GM10248 (cell line): Measurements from ENCODE around the gene SCLY.

Experiments used
- CTCF ChIA-PET: fragments of 300-600 bp; sonication (Branson Sonifier 250); formaldehyde crosslinking; extraction: SDS; loops from one replicate; lab custom pipeline; 2021; ENCODE audit warnings: antibody characterized with exemption; lab: Yijun Ruan, JAX
- POLR2A ChIA-PET: fragments of 350-650 bp; sonication (Branson Sonifier 250); formaldehyde crosslinking; extraction: SDS; loops from one replicate; lab custom pipeline; 2020; ENCODE audit warnings: antibody characterized with exemption; lab: Yijun Ruan, JAX
- DNase-seq: peaks from one replicate; pipeline ENCODE4 v3.0.0; 2012; ENCODE audit errors: extremely low spot score
- CTCF ChIP-seq: IDR thresholded peaks from 2 replicates; pipeline ENCODE4 v1.5.1; 2012; ENCODE audit warnings: mild to moderate bottlenecking, low read depth; ENCODE audit errors: extremely low read depth, missing control alignments, control extremely low read depth

The SCLY gene

DNA sequence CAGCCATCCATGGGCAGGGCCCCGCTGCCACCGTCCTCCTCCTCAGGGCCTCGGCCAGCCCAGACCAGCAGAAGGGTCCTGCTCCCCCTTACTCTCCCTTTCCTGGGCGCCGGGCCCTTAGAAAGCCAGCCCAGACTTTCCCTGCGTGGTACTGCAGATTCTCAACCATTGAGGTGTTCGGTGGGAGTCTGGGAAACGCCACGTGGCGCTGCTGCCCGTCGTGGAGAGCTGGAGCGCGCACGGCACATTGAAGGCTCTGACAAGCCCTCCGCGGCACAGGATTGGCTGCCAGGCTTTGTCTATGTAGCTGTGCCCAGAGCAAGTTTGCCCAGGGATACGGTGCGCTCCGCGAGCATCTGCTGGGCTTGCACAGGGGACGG, 67.2 kb downstream of the SCLY start:
- TF ChIP-seq CTCF = no peak
- no peak for DNase-seq
- POLR2A ChIA-PET = no interaction called here
- CTCF ChIA-PET = interaction anchor here (1.0 to 1.1 kb wide), 2 partner anchors 11 to 13 kb away, joined by 3 to 5 read pairs; no protein-coding TSS in a partner anchor

DNA sequence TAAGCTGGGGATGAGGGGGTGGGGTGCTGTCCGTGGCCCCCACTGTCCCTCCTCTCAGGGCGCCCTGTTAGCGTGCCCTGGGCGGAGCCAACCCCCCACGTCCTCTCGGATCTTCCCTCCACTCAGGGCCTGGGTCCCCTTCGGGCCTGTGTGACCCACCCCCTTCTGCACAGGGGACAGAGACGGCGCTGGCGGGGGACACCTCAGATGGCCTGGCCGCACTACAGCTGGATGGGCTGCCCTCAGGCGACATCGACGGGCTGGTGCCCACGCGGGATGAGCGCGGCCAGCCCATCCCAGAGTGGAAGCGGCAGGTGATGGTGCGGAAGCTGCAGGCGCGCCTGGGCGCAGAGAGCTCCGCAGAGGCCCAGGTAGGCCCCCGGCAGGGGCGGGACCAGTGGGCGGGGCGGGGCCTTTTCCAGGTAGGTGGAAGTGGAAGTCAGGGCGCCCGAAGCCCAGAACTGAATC, 67.8 kb downstream of the SCLY start:
- ChIA-PET POLR2A (no interaction called here), CTCF (interaction anchor here (1.0 to 1.1 kb wide), 2 partner anchors 11 to 13 kb away, joined by 3 to 5 read pairs; no protein-coding TSS in a partner anchor)
- DNase-seq = no peak
- no peak for TF ChIP-seq CTCF

- no peak for TF ChIP-seq CTCF
- DNase-seq = no peak
- POLR2A ChIA-PET = no interaction called here
- CTCF ChIA-PET = interaction anchor here (1.1 to 1.3 kb wide), 2 partner anchors 9 to 14 kb away, joined by 5 read pairs; partner anchors contain the start of gene KLHL30
Observed at GRCh38 chr2:238129166-238130010, 68.6 kb downstream of the SCLY start.

DNA sequence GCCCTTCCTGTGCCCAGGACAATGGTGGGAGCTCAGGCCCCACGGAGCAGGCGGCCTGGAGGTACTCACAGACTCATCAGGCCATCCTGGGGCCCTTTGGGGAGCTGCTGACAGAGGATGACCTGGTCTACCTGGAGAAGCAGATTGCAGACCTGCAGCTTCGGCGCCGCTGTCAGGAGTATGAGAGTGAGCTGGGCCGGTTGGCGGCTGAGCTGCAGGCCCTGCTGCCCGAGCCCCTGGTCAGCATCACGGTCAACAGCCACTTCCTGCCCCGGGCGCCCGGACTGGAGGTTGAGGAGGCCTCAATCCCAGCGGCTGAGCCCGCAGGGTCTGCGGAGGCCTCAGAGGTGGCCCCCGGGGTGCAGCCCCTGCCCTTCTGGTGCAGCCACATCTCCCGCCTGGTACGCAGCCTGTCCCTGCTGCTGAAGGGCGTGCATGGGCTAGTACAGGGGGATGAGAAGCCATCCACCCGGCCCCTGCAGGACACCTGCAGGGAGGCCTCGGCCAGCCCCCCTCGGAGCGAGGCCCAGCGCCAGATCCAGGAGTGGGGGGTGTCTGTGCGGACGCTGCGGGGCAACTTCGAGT, 69.4 kb downstream of the SCLY start:
- CTCF ChIA-PET = interaction anchor here (1.3 kb wide), 1 partner anchor 8 kb away, joined by 5 read pairs; the partner anchor contains the start of gene KLHL30
- TF ChIP-seq CTCF = no peak
- no peak for DNase-seq
- POLR2A ChIA-PET = interaction anchor here (0.5 kb wide), 1 partner anchor 335 kb away, joined by 3 read pairs; no protein-coding TSS in a partner anchor

DNA sequence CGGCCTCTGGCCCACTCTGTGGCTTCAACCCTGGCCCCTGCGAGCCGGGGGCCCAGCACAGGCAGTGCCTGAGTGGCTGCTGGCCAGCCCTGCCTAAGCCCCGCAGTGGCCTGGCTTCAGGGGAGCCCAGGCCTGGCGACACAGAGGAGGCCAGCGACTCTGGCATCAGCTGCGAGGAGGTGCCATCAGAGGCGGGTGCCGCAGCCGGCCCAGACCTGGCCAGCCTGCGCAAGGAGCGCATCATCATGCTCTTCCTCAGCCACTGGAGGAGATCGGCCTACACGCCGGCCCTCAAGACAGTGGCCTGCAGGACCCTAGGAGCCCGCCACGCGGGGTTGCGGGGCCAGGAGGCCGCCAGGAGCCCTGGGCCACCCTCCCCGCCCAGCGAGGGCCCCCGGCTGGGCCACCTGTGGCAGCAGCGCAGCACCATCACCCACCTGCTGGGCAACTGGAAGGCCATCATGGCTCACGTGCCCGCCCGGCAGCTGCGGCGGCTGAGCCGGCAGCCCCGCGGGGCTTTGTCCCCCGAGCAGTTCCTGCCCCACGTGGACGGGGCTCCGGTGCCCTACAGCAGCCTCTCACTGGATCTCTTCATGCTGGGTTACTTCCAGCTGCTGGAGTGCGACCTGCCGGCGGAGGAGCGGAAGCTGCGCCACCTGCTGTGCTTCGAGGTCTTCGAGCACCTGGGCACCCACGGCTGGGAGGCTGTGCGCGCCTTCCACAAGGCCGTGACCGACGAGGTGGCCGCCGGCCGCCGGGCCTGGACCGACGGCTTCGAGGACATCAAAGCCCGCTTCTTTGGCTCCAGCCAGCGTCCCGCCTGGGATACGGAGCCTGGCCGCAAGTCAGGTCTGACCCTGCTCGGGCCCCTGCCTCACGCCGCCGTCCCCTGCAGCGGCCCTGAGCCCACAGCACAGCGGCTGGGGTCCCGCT, 70.2 kb downstream of the SCLY start:
- CTCF ChIA-PET = interaction anchor here (1.3 kb wide), 2 partner anchors 8 kb away, joined by 4 to 5 read pairs; partner anchors contain the start of gene KLHL30
- DNase-seq = no peak
- POLR2A ChIA-PET = no interaction called here
- no peak for TF ChIP-seq CTCF
